ENCODE results near the gene NXNL1. TPM values are rescaled to one million over a fixed set of nuclear protein-coding genes. Genes with fewer than 3 reads are reported as not detected.

The NXNL1 gene
- total and polyA plus RNA-seq, 4 donors, result not detected

GRCh38 chr19:17451820-17452219 lies 8.9 kb downstream of the NXNL1 start:
- no peak overlapping the region for H3K27ac ChIP-seq (ENCODE audit: low read depth in 1 of 2, low read length in 2 of 2)
- H3K4me1 ChIP-seq (ENCODE audit: control insufficient read depth in 4 of 4, insufficient read depth in 4 of 4, low read length in 3 of 4), result peaks cover 0 to 10% (median 3%) of the 10 kb centered on the region in 4 donors
- no peaks in the 10 kb centered on the region for H3K9me3 ChIP-seq (ENCODE audit: control insufficient read depth in 4 of 4, low read length in 3 of 4)
- H3K4me3 ChIP-seq (ENCODE audit: low read depth in 1 of 3, low read length in 3 of 3), result no peak overlapping the region
- WGBS, result 86% methylated on average over 4 of the region's 4 CpGs
- TF ChIP-seq REST (IDR thresholded peaks at IDR 0.05) (no peak), FOXA2 (IDR thresholded peaks at IDR 0.05) (no peak), MAX (IDR thresholded peaks at IDR 0.05) (no peak), FOXA1 (IDR thresholded peaks at IDR 0.05) (no peak), RAD21 (IDR thresholded peaks at IDR 0.05) (no peak)
- H3K36me3 ChIP-seq (ENCODE audit: control insufficient read depth in 4 of 4, insufficient read depth in 3 of 4, low read depth in 1 of 4, low read length in 3 of 4), result no peaks in the 10 kb centered on the region
- no peak for DNase-seq (ENCODE audit: low spot score)
- peaks cover 0 to 4% (median under 1%) of the 10 kb centered on the region in 4 donors for H3K27me3 ChIP-seq (ENCODE audit: control insufficient read depth in 4 of 4, insufficient read depth in 4 of 4, low read length in 3 of 4)
- no peak overlapping the region for H3K9ac ChIP-seq (ENCODE audit: low read depth in 1 of 2, low read length in 2 of 2)

- 55% methylated on average over 8 of the region's 8 CpGs for WGBS
- no peak for TF ChIP-seq HNF4G (IDR thresholded peaks at IDR 0.05)
- no peak for TF ChIP-seq RAD21 (IDR thresholded peaks at IDR 0.05)
- TF ChIP-seq YY1 (IDR thresholded peaks at IDR 0.05), result no peak
- no peak for TF ChIP-seq CTCF (IDR thresholded peaks at IDR 0.05; ENCODE audit: low read depth, low read length, missing input control)
- TF ChIP-seq GABPA (IDR thresholded peaks at IDR 0.05 in 1 of 2, conservative IDR thresholded peaks at IDR 0.05 in 1 of 2), result no peak
- TF ChIP-seq REST (IDR thresholded peaks at IDR 0.05), result no peak
Observed at GRCh38 chr19:17450264-17451075, 10.3 kb downstream of the NXNL1 start.

More at GRCh38 chr19:17450264-17451075, 10.3 kb downstream of the NXNL1 start:
- H3K9me3 ChIP-seq (ENCODE audit: control insufficient read depth in 4 of 4, low read length in 3 of 4), result no peaks in the 10 kb centered on the region
- no peak overlapping the region for H3K27ac ChIP-seq (ENCODE audit: low read depth in 1 of 2, low read length in 2 of 2)
- H3K27me3 ChIP-seq (ENCODE audit: control insufficient read depth in 4 of 4, insufficient read depth in 4 of 4, low read length in 3 of 4), result peaks cover 0 to 2% (median under 1%) of the 10 kb centered on the region in 4 donors
- no peaks in the 10 kb centered on the region for H3K36me3 ChIP-seq (ENCODE audit: control insufficient read depth in 4 of 4, insufficient read depth in 3 of 4, low read depth in 1 of 4, low read length in 3 of 4)
- H3K4me1 ChIP-seq (ENCODE audit: control insufficient read depth in 4 of 4, insufficient read depth in 4 of 4, low read length in 3 of 4), result peaks cover 0 to 10% (median 3%) of the 10 kb centered on the region in 4 donors
- H3K9ac ChIP-seq (ENCODE audit: low read depth in 1 of 2, low read length in 2 of 2), result no peak overlapping the region
- no peak overlapping the region for H3K4me3 ChIP-seq (ENCODE audit: low read depth in 1 of 3, low read length in 3 of 3)
- DNase-seq (ENCODE audit: low spot score), result no peak
